WTC11 (cell line): Measurements from ENCODE around the gene PRR14L. TPM values are rescaled to one million over a fixed set of nuclear protein-coding genes. Genes with fewer than 3 reads are reported as not detected.

ENCODE experiments used
- ATAC-seq: fragments of 200-7000 bp; cut with Tn5 transposase; 2 replicates; pipeline ENCODE4 v1.10.0; 2021; ENCODE audit warnings: mild to moderate bottlenecking, moderate library complexity
- CTCF ChIA-PET: fragments of 300-600 bp; sonication (Branson Sonifier 250); formaldehyde crosslinking; loops from one replicate; lab custom pipeline; 2021; ENCODE audit warnings: antibody characterized with exemption; lab: Charles Lee
- POLR2A ChIA-PET: fragments of 350-600 bp; sonication (Branson Sonifier 250); formaldehyde crosslinking; loops from one replicate; lab custom pipeline; 2021; ENCODE audit warnings: antibody characterized with exemption; lab: Charles Lee
- DNase-seq: peaks from one replicate; pipeline ENCODE4 v3.0.0; 2021; ENCODE audit warnings: low spot score
- H3K27ac Mint-ChIP-seq: 2 replicates; pipeline ENCODE4 v1.8.0; 2021; ENCODE audit warnings: mixed read lengths
- H3K27me3 Mint-ChIP-seq: 2 replicates; pipeline ENCODE4 v1.8.0; 2021; ENCODE audit warnings: low read depth, mild to moderate bottlenecking, moderate library complexity, mixed read lengths
- H3K36me3 Mint-ChIP-seq: 2 replicates; pipeline ENCODE4 v1.8.0; 2021; ENCODE audit warnings: mixed read lengths
- H3K4me1 Mint-ChIP-seq: 2 replicates; pipeline ENCODE4 v1.8.0; 2022; ENCODE audit warnings: mixed read lengths
- H3K4me3 Mint-ChIP-seq: 2 replicates; pipeline ENCODE4 v1.8.0; 2021; ENCODE audit warnings: mild to moderate bottlenecking, moderate library complexity, mixed read lengths
- H3K9me3 Mint-ChIP-seq: 2 replicates; pipeline ENCODE4 v1.8.0; 2021; ENCODE audit warnings: mixed read lengths
- ATF1 ChIP-seq: sonication (generic); formaldehyde crosslinking; IDR thresholded peaks from 2 replicates; pipeline ENCODE4 v1.8.1; 2023; ENCODE audit warnings: mild to moderate bottlenecking, moderate library complexity, missing genetic modification reagents
- CREM ChIP-seq: sonication (generic); formaldehyde crosslinking; IDR thresholded peaks from 2 replicates; pipeline ENCODE4 v1.8.1; 2022; ENCODE audit warnings: mild to moderate bottlenecking, missing genetic modification reagents, moderate library complexity
- ELF4 ChIP-seq: sonication (generic); formaldehyde crosslinking; IDR thresholded peaks from 2 replicates; pipeline ENCODE4 v1.8.1; 2022; ENCODE audit warnings: low read depth, mild to moderate bottlenecking, moderate library complexity, missing genetic modification reagents
- EMX1 ChIP-seq: fragments of 250-450 bp; sonication (Bioruptor Pico); IDR thresholded peaks from 2 replicates; pipeline ENCODE4 v1.8.0; 2021; ENCODE audit warnings: mild to moderate bottlenecking
- ERG ChIP-seq: fragments of 250-450 bp; sonication (Bioruptor Pico); IDR thresholded peaks from 2 replicates; pipeline ENCODE4 v1.8.0; 2021; ENCODE audit warnings: mild to moderate bottlenecking
- ESRRA ChIP-seq: sonication (generic); formaldehyde crosslinking; IDR thresholded peaks from 2 replicates; pipeline ENCODE4 v1.8.1; 2022; ENCODE audit warnings: mild to moderate bottlenecking, missing genetic modification reagents, borderline replicate concordance
- FOXJ3 ChIP-seq: sonication (generic); formaldehyde crosslinking; IDR thresholded peaks from 2 replicates; pipeline ENCODE4 v1.9.0; 2021; ENCODE audit warnings: missing genetic modification reagents, mild to moderate bottlenecking, borderline replicate concordance
- JUN ChIP-seq: sonication (generic); formaldehyde crosslinking; IDR thresholded peaks from 2 replicates; pipeline ENCODE4 v1.8.0; 2023; ENCODE audit warnings: mild to moderate bottlenecking, missing genetic modification reagents
- MLX ChIP-seq: sonication (generic); formaldehyde crosslinking; IDR thresholded peaks from 2 replicates; pipeline ENCODE4 v1.8.1; 2023; ENCODE audit warnings: mild to moderate bottlenecking, missing genetic modification reagents, moderate library complexity
- MXD4 ChIP-seq: fragments of 250-450 bp; sonication (Bioruptor Pico); IDR thresholded peaks from 2 replicates; pipeline ENCODE4 v1.8.0; 2021; ENCODE audit warnings: mild to moderate bottlenecking, moderate library complexity, borderline replicate concordance
- NFATC4 ChIP-seq: fragments of 250-450 bp; sonication (Bioruptor Pico); IDR thresholded peaks from 2 replicates; pipeline ENCODE4 v1.9.0; 2021; ENCODE audit warnings: mild to moderate bottlenecking
- NFE2L1 ChIP-seq: sonication (generic); formaldehyde crosslinking; IDR thresholded peaks from 2 replicates; pipeline ENCODE4 v1.8.1; 2023; ENCODE audit warnings: missing genetic modification reagents
- NR1H2 ChIP-seq: sonication (generic); formaldehyde crosslinking; IDR thresholded peaks from 2 replicates; pipeline ENCODE4 v1.9.0; 2021; ENCODE audit warnings: mild to moderate bottlenecking, moderate library complexity, missing genetic modification reagents
- NR3C1 ChIP-seq: sonication (generic); formaldehyde crosslinking; conservative IDR thresholded peaks from 2 replicates; pipeline ENCODE4 v1.8.1; 2023; ENCODE audit warnings: low read depth, mild to moderate bottlenecking, missing genetic modification reagents
- PREB ChIP-seq: sonication (generic); formaldehyde crosslinking; IDR thresholded peaks from 2 replicates; pipeline ENCODE4 v1.8.1; 2022; ENCODE audit warnings: mild to moderate bottlenecking, missing genetic modification reagents, moderate library complexity, borderline replicate concordance
- RORB ChIP-seq: fragments of 250-450 bp; sonication (Bioruptor Pico); IDR thresholded peaks from 2 replicates; pipeline ENCODE4 v1.9.0; 2021; ENCODE audit warnings: mild to moderate bottlenecking
- STAT6 ChIP-seq: sonication (generic); formaldehyde crosslinking; conservative IDR thresholded peaks from 2 replicates; pipeline ENCODE4 v1.8.1; 2023; ENCODE audit warnings: mild to moderate bottlenecking, low read depth, missing genetic modification reagents, moderate library complexity
- TP53 ChIP-seq: sonication (generic); formaldehyde crosslinking; IDR thresholded peaks from 2 replicates; pipeline ENCODE4 v1.8.1; 2023; ENCODE audit warnings: mild to moderate bottlenecking, missing genetic modification reagents
- USF2 ChIP-seq: sonication (generic); formaldehyde crosslinking; IDR thresholded peaks from 2 replicates; pipeline ENCODE4 v1.8.1; 2023; ENCODE audit warnings: mild to moderate bottlenecking, missing genetic modification reagents, moderate library complexity
- ZNF138 ChIP-seq: sonication (generic); formaldehyde crosslinking; conservative IDR thresholded peaks from 2 replicates; pipeline ENCODE4 v1.8.1; 2022; ENCODE audit warnings: mild to moderate bottlenecking, moderate library complexity, missing genetic modification reagents
- ZNF232 ChIP-seq: sonication (generic); formaldehyde crosslinking; IDR thresholded peaks from 2 replicates; pipeline ENCODE4 v1.8.0; 2022; ENCODE audit warnings: mild to moderate bottlenecking, missing genetic modification reagents
- ZNF263 ChIP-seq: sonication (generic); formaldehyde crosslinking; IDR thresholded peaks from 2 replicates; pipeline ENCODE4 v1.8.1; 2022; ENCODE audit warnings: low read depth, mild to moderate bottlenecking, moderate library complexity, missing genetic modification reagents
- ZNF317 ChIP-seq: sonication (generic); formaldehyde crosslinking; IDR thresholded peaks from 2 replicates; pipeline ENCODE4 v1.8.1; 2023; ENCODE audit warnings: low read depth, mild to moderate bottlenecking, moderate library complexity, missing genetic modification reagents, borderline replicate concordance
- ZNF423 ChIP-seq: fragments of 250-450 bp; sonication (Bioruptor Pico); IDR thresholded peaks from 2 replicates; pipeline ENCODE4 v2.1.2; 2022; ENCODE audit warnings: mild to moderate bottlenecking, moderate library complexity
- ZNF512 ChIP-seq: sonication (generic); formaldehyde crosslinking; IDR thresholded peaks from 2 replicates; pipeline ENCODE4 v1.8.1; 2022; ENCODE audit warnings: missing genetic modification reagents, borderline replicate concordance
- total RNA-seq: library from RNA; stranded (reverse); gene quantifications from 3 replicates; pipeline ENCODE4 v1.2.3, GENCODE V29; 2021

Gene PRR14L
- total RNA-seq, 1 experiment from 2014 or later, result 90.1 TPM

GRCh38 chr22:31736458-31736857, 13.5 kb downstream of the PRR14L start:
- H3K36me3 Mint-ChIP-seq, result peaks cover 42% of the 10 kb centered on the region
- no peaks in the 10 kb centered on the region for H3K27me3 Mint-ChIP-seq
- ChIA-PET POLR2A (no interaction called here), CTCF (no interaction called here)
- ATAC-seq, result no peak
- no peaks in the 10 kb centered on the region for H3K9me3 Mint-ChIP-seq
- no peak overlapping the region for H3K4me3 Mint-ChIP-seq
- TF ChIP-seq ZNF317 (CRISPR knock-in tag) (no peak), RORB (CRISPR knock-in tag) (no peak), NFATC4 (CRISPR knock-in tag) (no peak), USF2 (CRISPR knock-in tag) (no peak), NR3C1 (CRISPR knock-in tag) (no peak), ZNF263 (CRISPR knock-in tag) (no peak), ELF4 (CRISPR knock-in tag) (no peak)
- H3K4me1 Mint-ChIP-seq, result no peaks in the 10 kb centered on the region
- no peak overlapping the region; the same call in 1 of the 2 replicates for H3K27ac Mint-ChIP-seq
- DNase-seq, result no peak

GRCh38 chr22:31734512-31734911, 15.4 kb downstream of the PRR14L start:
- H3K9me3 Mint-ChIP-seq, result no peaks in the 10 kb centered on the region
- DNase-seq, result no peak
- peaks cover 3% of the 10 kb centered on the region; the same call in 1 of the 2 replicates for H3K4me1 Mint-ChIP-seq
- POLR2A ChIA-PET, result interaction anchor here (0.6 kb wide), 1 partner anchor 144 kb away, joined by 3 read pairs; no protein-coding TSS in a partner anchor
- CTCF ChIA-PET, result interaction anchor here (0.8 kb wide), 1 partner anchor 69 kb away, joined by 3 read pairs; no protein-coding TSS in a partner anchor
- H3K27me3 Mint-ChIP-seq, result no peaks in the 10 kb centered on the region
- TF ChIP-seq STAT6, result no peak
- no peak for TF ChIP-seq ZNF512 (CRISPR knock-in tag)
- no peak for TF ChIP-seq JUN
- TF ChIP-seq, all 79 proteins: peak for 0
- ATAC-seq, result no peak
- Mint-ChIP-seq H3K36me3 (peaks cover 33% of the 10 kb centered on the region), H3K4me3 (no peak overlapping the region), H3K27ac (peak overlapping the region; percentile 77; the same call in 1 of the 2 replicates)

- Mint-ChIP-seq H3K36me3 (peaks cover 26% of the 10 kb centered on the region), H3K4me1 (peaks cover 3% of the 10 kb centered on the region; the same call in 1 of the 2 replicates), H3K9me3 (no peaks in the 10 kb centered on the region), H3K27me3 (no peaks in the 10 kb centered on the region), H3K4me3 (no peak overlapping the region), H3K27ac (peak overlapping the region; percentile 6; the same call in 1 of the 2 replicates)
- ChIA-PET POLR2A (no interaction called here), CTCF (interaction anchor here (0.8 kb wide), 1 partner anchor 68 kb away, joined by 3 read pairs; no protein-coding TSS in a partner anchor)
- DNase-seq, result no peak
- ATAC-seq, result no peak
- TF ChIP-seq MLX (CRISPR knock-in tag) (no peak), MXD4 (CRISPR knock-in tag) (no peak), PREB (no peak), NFE2L1 (CRISPR knock-in tag) (no peak), EMX1 (CRISPR knock-in tag) (no peak), ESRRA (CRISPR knock-in tag) (no peak), NR1H2 (CRISPR knock-in tag) (no peak), ZNF423 (no peak), ATF1 (CRISPR knock-in tag) (no peak), NFATC4 (CRISPR knock-in tag) (no peak), ERG (no peak), ZNF232 (CRISPR knock-in tag) (no peak), TP53 (CRISPR knock-in tag) (no peak), CREM (CRISPR knock-in tag) (no peak), ZNF138 (CRISPR knock-in tag) (no peak), FOXJ3 (CRISPR knock-in tag) (no peak)
These were observed 16.3 kb downstream of the PRR14L start for GRCh38 chr22:31733580-31734079.
